HFFc6 (cell line): ENCODE measurements around the gene CENPS. TPM values are rescaled to one million over a fixed set of nuclear protein-coding genes. Genes with fewer than 3 reads are reported as not detected.

Experiments used
- DNase-seq: peaks from one replicate; pipeline ENCODE4 v3.0.0-alpha.2; 2018
- H3K27ac Mint-ChIP-seq: 2 replicates; pipeline ENCODE4 v1.8.0; 2020; ENCODE audit warnings: mild to moderate bottlenecking, mixed read lengths
- H3K27me3 Mint-ChIP-seq: 2 replicates; pipeline ENCODE4 v1.8.0; 2021; ENCODE audit warnings: mild to moderate bottlenecking, moderate library complexity, mixed read lengths; ENCODE audit not compliant: insufficient read depth
- H3K36me3 Mint-ChIP-seq: 2 replicates; pipeline ENCODE4 v1.8.0; 2021; ENCODE audit warnings: low read depth, mixed read lengths
- H3K4me1 Mint-ChIP-seq: 2 replicates; pipeline ENCODE4 v1.8.0; 2020; ENCODE audit warnings: low read depth, mixed read lengths
- H3K4me3 Mint-ChIP-seq: 2 replicates; pipeline ENCODE4 v1.8.0; 2020; ENCODE audit warnings: mild to moderate bottlenecking, moderate library complexity, mixed read lengths
- H3K9me3 Mint-ChIP-seq: 2 replicates; pipeline ENCODE4 v1.8.0; 2020; ENCODE audit warnings: mild to moderate bottlenecking, mixed read lengths
- total RNA-seq, 6 experiments: library from RNA; stranded (reverse); fragmentation: NEBNext Ultra II Directional; extraction: Animal tissue kit (Norgen Biotek cat#: 25700); gene quantifications; 2 replicates in 1 of 6; 3 replicates in 5 of 6; pipeline ENCODE4 v1.2.3, GENCODE V29; 2021
- TF ChIP-seq, protein P1 (sequence below): fragments of 200-600 bp; sonication (generic); IDR thresholded peaks from 2 replicates; pipeline ENCODE4 v1.5.0; 2021; ENCODE audit warnings: antibody characterized with exemption, mild to moderate bottlenecking

Gene CENPS
- total RNA-seq, 6 experiments from 2014 or later = 24.3 to 31.0 (median 27.3) TPM

DNA sequence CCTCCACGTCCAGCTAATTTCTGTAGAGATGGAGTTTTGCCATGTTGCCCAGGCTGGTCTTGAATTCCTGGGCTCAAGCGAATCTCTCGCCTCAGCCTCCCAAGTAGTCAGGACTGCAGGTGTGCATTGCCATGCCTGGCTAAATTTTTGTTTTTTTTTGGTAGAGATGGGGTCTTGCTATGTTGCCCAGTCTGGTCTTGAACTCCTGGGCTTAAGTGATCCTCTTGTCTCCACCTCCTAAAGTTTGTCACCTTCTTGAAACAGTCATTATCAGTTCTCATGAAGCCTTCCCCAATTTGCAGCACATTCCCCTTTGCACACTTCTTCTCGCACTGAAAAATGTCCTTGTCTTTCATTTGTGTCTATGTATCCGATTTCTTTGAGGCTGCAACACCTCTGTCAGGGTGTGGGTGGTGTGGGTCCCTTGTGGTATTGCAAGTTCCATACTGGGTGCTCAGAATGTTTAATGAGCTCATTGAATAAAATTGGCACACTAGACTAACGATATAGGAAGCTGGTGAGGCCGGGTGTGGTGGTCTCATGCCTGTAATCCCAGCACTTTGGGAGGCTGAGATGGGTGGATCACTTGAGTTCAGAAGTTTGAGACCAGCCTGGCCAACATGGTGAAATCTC, 16.7 kb downstream of the CENPS start:
- H3K36me3 Mint-ChIP-seq = peaks cover 7% of the 10 kb centered on the region
- H3K27ac Mint-ChIP-seq = no peak overlapping the region
- no peak for DNase-seq
- no peak overlapping the region for H3K4me3 Mint-ChIP-seq
- no peaks in the 10 kb centered on the region for H3K9me3 Mint-ChIP-seq
- no peaks in the 10 kb centered on the region for H3K27me3 Mint-ChIP-seq
- TF ChIP-seq, protein P1, sequence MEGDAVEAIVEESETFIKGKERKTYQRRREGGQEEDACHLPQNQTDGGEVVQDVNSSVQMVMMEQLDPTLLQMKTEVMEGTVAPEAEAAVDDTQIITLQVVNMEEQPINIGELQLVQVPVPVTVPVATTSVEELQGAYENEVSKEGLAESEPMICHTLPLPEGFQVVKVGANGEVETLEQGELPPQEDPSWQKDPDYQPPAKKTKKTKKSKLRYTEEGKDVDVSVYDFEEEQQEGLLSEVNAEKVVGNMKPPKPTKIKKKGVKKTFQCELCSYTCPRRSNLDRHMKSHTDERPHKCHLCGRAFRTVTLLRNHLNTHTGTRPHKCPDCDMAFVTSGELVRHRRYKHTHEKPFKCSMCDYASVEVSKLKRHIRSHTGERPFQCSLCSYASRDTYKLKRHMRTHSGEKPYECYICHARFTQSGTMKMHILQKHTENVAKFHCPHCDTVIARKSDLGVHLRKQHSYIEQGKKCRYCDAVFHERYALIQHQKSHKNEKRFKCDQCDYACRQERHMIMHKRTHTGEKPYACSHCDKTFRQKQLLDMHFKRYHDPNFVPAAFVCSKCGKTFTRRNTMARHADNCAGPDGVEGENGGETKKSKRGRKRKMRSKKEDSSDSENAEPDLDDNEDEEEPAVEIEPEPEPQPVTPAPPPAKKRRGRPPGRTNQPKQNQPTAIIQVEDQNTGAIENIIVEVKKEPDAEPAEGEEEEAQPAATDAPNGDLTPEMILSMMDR = no peak
- H3K4me1 Mint-ChIP-seq = peaks cover 32% of the 10 kb centered on the region

DNA sequence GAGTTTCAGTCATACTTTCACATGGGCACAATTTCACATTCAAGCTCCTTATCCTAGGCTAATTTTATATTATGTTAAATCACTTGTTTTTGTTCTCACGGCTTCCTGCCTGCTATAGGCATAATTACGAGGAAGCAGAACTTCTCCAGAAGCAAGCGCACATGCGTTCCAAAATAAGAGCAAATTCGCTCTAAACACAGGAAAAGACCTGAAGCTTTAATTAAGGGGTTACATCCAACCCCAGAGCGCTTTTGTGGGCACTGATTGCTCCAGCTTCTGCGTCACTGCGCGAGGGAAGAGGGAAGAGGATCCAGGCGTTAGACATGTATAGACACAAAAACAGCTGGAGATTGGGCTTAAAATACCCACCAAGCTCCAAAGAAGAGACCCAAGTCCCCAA, 19.5 kb downstream of the CENPS start, which contains the start of gene CORT:
TSS of gene CORT (plus strand) at position 281 of the 400 bp plus-strand sequence. CDS start 193 bp downstream, outside the sequence.
- peak within 1 kb of the TSS; percentile 81 for H3K4me3 Mint-ChIP-seq
- H3K9me3 Mint-ChIP-seq = no peaks in the 10 kb centered on the region
- H3K27ac Mint-ChIP-seq = peak within 1 kb of the TSS; percentile 87
- DNase-seq = no peak
- no peaks in the 10 kb centered on the region for H3K27me3 Mint-ChIP-seq
- peaks cover 31% of the 10 kb centered on the region for H3K4me1 Mint-ChIP-seq
- TF ChIP-seq, protein P1 = no peak
- H3K36me3 Mint-ChIP-seq = peaks cover 7% of the 10 kb centered on the region

DNA sequence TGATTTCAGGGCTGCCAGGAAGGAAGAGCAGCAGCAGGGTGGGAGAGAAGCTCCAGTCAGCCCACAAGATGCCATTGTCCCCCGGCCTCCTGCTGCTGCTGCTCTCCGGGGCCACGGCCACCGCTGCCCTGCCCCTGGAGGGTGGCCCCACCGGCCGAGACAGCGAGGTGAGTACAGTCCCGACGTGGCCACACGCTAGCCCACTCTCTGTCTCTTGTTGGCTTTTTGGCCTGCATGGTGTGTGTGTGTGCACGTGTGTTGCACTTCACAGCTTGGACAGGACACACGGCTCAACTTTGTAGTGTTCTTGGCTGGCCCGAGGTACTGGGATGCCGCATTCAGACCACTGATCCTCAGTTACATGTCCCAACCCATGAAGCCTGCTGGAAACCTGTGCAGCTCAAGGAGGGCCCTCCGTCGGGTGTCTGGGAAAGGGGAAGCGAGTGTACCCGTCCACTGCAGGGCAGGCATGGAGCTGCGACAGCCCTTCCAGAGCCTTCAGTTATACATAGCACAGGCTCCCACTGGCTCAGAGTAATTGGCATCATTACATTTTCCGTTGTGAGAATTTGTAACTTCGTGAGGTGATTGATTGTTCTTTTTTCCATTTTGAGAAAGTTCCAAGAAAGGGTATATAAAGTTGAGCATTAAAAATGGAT, 20.1 kb downstream of the CENPS start:
- Mint-ChIP-seq H3K9me3 (no peaks in the 10 kb centered on the region), H3K36me3 (peaks cover 7% of the 10 kb centered on the region), H3K27me3 (no peaks in the 10 kb centered on the region), H3K4me1 (peaks cover 27% of the 10 kb centered on the region), H3K27ac (peak overlapping the region; percentile 87), H3K4me3 (peak overlapping the region; percentile 81)
- DNase-seq = no peak
- TF ChIP-seq, protein P1 = no peak

DNA sequence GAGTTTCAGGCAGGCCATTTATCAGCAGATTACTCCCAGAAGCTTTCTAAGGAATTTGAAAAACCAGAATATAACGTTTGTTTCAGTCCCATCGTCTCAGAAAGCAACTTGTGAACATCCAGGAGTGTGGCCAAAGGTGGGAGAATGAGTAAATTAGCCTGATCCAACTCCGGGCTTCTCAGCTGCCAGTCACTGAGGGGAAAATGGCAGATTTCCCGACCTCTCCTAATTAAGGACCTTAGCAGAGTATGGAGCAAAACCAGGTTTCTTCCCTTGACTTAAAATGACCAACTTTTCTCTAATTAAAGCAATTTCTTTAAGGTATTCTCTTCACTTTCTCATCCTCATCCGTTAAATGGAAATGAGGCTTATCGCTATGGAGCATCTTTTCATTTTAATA, 20.6 kb downstream of the CENPS start:
- Mint-ChIP-seq H3K36me3 (peaks cover 7% of the 10 kb centered on the region), H3K27me3 (peaks cover 1% of the 10 kb centered on the region; the same call in 1 of the 2 replicates), H3K27ac (peak overlapping the region; percentile 87), H3K4me1 (peaks cover 27% of the 10 kb centered on the region), H3K9me3 (no peaks in the 10 kb centered on the region), H3K4me3 (peak overlapping the region; percentile 81)
- TF ChIP-seq, protein P1 = no peak
- DNase-seq = no peak

DNA sequence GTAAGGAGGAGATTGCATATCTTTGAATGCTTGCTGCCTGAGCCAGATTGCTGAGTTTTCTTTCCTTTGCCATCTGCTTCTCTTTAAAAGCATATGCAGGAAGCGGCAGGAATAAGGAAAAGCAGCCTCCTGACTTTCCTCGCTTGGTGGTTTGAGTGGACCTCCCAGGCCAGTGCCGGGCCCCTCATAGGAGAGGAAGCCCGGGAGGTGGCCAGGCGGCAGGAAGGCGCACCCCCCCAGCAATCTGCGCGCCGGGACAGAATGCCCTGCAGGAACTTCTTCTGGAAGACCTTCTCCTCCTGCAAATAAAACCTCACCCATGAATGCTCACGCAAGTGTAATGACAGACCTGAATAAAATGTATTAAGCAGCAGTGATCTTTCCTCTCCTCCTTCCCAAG, 21.1 kb downstream of the CENPS start:
- peak; percentile 76 for DNase-seq
- TF ChIP-seq, protein P1 = no peak
- no peaks in the 10 kb centered on the region for H3K9me3 Mint-ChIP-seq
- peaks cover 2% of the 10 kb centered on the region; the same call in 1 of the 2 replicates for H3K27me3 Mint-ChIP-seq
- peaks cover 27% of the 10 kb centered on the region for H3K4me1 Mint-ChIP-seq
- peak overlapping the region; percentile 81 for H3K4me3 Mint-ChIP-seq
- peak overlapping the region; percentile 87 for H3K27ac Mint-ChIP-seq
- peaks cover 7% of the 10 kb centered on the region for H3K36me3 Mint-ChIP-seq
